ENCODE data around the gene SERTAD1.

Gene SERTAD1

GRCh38 chr19:40396886-40397567 is 28.8 kb downstream of the SERTAD1 start:
- ChIA-PET POLR2A (ENCODE audit: low non-redundant PET) (interaction anchor here (0.6 to 1.0 kb wide), 2 partner anchors 24 kb away, joined by 3 to 5 read pairs; no protein-coding TSS in a partner anchor), CTCF (interaction anchor here (0.5 to 1.0 kb wide), 2 partner anchors 24 to 213 kb away, joined by 3 to 4 read pairs; no protein-coding TSS in a partner anchor)
- TF ChIP-seq, protein P1, sequence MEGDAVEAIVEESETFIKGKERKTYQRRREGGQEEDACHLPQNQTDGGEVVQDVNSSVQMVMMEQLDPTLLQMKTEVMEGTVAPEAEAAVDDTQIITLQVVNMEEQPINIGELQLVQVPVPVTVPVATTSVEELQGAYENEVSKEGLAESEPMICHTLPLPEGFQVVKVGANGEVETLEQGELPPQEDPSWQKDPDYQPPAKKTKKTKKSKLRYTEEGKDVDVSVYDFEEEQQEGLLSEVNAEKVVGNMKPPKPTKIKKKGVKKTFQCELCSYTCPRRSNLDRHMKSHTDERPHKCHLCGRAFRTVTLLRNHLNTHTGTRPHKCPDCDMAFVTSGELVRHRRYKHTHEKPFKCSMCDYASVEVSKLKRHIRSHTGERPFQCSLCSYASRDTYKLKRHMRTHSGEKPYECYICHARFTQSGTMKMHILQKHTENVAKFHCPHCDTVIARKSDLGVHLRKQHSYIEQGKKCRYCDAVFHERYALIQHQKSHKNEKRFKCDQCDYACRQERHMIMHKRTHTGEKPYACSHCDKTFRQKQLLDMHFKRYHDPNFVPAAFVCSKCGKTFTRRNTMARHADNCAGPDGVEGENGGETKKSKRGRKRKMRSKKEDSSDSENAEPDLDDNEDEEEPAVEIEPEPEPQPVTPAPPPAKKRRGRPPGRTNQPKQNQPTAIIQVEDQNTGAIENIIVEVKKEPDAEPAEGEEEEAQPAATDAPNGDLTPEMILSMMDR (conservative IDR thresholded peaks at IDR 0.05; ENCODE audit: low read depth): no peak
- no peak for DNase-seq (ENCODE audit: low spot score)
- H3K27ac ChIP-seq: no peak overlapping the region

- CTCF ChIA-PET: interaction anchor here (0.5 to 1.0 kb wide), 3 partner anchors 23 to 96 kb away, joined by 3 to 5 read pairs (median 3); no protein-coding TSS in a partner anchor
- DNase-seq (ENCODE audit: low spot score): no peak
- TF ChIP-seq, protein P1 (conservative IDR thresholded peaks at IDR 0.05; ENCODE audit: low read depth): no peak
- H3K27ac ChIP-seq: no peak overlapping the region
- POLR2A ChIA-PET (ENCODE audit: low non-redundant PET): interaction anchor here (0.5 to 1.0 kb wide), 2 partner anchors 25 to 43 kb away, joined by 3 to 6 read pairs; no protein-coding TSS in a partner anchor
These were observed 29.8 kb downstream of the SERTAD1 start for GRCh38 chr19:40395956-40396355.

DNA sequence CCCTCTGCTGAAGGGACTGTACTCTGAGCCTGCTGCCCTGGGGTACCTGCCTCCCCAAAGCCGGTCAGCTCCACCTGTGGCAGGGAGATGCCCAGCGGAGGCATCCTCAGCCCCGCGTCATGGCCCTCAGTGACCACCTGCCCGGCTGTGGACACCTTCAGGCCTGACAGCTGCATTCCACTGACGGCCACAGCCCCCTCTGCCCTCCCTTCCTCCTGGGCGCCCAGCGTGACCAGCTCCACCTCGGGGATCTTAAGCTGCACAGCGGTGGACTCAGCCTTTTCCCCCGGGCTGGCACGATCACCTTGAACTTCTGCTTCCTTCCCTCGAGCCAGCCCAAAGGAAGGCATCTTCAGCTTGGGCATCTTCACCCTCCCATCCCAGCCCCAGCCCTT is 31.0 kb downstream of the SERTAD1 start:
- POLR2A ChIA-PET (ENCODE audit: low non-redundant PET): no interaction called here
- TF ChIP-seq, protein P1 (conservative IDR thresholded peaks at IDR 0.05; ENCODE audit: low read depth): no peak

GRCh38 chr19:40393894-40394815 is 31.6 kb downstream of the SERTAD1 start:
- no peak for DNase-seq (ENCODE audit: low spot score)
- POLR2A ChIA-PET (ENCODE audit: low non-redundant PET): no interaction called here
- CTCF ChIA-PET: interaction anchor here (0.5 to 1.2 kb wide), 2 partner anchors 20 to 32 kb away, joined by 3 to 4 read pairs; no protein-coding TSS in a partner anchor

More for the DNA sequence above, 31.0 kb downstream of the SERTAD1 start:
- CTCF ChIA-PET: interaction anchor here (1.2 kb wide), 1 partner anchor 20 kb away, joined by 4 read pairs; no protein-coding TSS in a partner anchor
- H3K27ac ChIP-seq: no peak overlapping the region
- no peak for DNase-seq (ENCODE audit: low spot score)

DNA sequence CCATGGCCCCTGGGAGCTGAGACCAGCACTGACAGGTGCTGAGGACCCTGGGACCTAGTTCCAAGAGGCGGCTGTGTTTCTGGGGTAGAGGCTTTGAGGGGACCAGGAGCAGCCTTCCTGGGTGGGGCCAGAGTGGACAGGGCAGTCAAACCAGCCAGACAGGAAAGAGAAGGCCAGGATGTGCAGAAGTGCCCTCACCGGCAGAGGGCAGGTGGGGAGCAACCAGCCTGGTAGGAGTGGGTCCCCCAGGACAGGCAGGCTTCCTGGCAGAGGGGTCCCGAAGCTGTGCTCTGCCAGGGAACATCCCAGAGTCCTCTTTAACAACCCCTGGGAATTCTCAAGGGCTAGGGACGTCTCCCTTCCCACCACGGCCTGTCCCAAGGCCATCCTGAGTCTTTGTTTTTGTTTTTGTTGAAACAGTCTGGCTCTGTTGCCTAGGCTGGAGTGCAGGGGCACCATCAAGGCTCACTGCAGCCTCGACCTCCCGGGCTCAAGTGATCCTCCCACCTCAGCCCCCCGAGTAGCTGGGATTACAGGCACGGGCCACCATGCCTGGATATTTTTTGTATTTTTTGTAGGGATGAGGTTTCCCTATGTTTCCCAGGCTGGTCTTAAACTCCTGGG is 32.8 kb downstream of the SERTAD1 start:
- TF ChIP-seq, protein P1 (conservative IDR thresholded peaks at IDR 0.05; ENCODE audit: low read depth): no peak; the same call in 1 of the 2 replicates
- DNase-seq (ENCODE audit: low spot score): peak; percentile 37
- peak overlapping the region; percentile 10; the same call in 1 of the 2 replicates for H3K27ac ChIP-seq
- CTCF ChIA-PET: no interaction called here
- POLR2A ChIA-PET (ENCODE audit: low non-redundant PET): no interaction called here

More at GRCh38 chr19:40393894-40394815, 31.6 kb downstream of the SERTAD1 start:
- 0 out of 2 replicates have a peak overlapping the region, but pooled peaks have one; percentile 10 for H3K27ac ChIP-seq
- TF ChIP-seq, protein P1 (conservative IDR thresholded peaks at IDR 0.05; ENCODE audit: low read depth): no peak

DNA sequence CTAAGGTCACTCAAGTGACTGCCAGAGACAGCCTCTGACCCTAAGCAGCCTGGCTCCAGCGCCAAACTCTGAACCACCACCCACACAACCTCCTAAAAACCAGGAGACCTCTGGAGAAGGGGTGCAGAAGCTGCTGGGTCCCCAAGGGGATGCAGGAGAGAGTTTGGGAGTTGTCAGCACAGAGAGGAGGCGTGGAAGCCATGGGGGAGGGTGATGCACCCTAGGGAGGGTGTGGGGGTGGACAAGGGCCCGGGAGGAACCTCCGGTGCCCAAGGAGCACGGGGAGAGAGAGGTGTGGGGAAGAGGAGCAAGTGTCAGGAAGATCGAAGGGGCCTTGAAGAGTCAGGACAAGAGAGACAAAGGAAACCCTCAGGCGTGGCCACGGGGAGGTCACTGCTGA is 33.7 kb downstream of the SERTAD1 start:
- POLR2A ChIA-PET (ENCODE audit: low non-redundant PET): no interaction called here
- H3K27ac ChIP-seq: no peak overlapping the region
- DNase-seq (ENCODE audit: low spot score): no peak

More for the DNA sequence above, 33.7 kb downstream of the SERTAD1 start:
- CTCF ChIA-PET: no interaction called here
- TF ChIP-seq, protein P1 (conservative IDR thresholded peaks at IDR 0.05; ENCODE audit: low read depth): no peak
